ENCODE results near the gene SSBP4.

DNA sequence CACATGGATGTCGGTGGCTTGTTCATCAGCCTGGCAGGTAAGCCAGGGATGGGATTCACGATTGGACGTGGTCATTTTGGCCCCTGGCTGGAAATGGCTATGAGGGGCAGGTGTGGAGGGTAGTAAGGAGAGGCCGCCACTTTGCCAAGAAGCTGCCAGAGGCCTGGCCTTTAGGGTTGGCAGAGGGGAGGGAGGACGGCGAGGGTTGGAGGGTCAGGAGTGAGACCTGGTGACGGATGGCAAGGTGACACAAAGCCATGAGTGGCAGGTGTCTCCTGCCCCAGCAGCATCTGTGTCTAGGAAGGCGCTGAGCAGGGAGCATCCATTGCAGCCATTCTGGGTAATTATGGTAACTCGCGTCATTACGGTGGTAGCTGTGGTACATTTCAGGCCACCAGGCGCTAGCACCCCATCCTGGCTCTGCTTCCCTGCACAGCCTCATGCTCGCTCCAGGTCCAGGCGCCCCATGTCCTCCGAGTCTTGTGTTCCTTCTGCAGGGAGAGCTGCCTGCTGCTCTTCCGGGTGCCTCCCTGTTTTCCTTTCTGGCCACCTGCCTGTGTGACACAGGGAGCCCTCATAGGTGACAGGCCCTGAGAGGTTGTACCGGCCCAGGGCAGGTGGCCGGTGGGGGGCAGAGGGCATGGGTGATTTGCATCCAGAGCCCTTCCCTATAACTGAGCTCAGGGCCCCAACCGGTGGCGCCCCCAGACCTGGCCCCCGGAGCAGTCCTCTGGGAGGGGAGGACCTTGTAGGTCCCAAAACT lies 4.2 kb downstream of the SSBP4 start:
- TF ChIP-seq, protein P1, sequence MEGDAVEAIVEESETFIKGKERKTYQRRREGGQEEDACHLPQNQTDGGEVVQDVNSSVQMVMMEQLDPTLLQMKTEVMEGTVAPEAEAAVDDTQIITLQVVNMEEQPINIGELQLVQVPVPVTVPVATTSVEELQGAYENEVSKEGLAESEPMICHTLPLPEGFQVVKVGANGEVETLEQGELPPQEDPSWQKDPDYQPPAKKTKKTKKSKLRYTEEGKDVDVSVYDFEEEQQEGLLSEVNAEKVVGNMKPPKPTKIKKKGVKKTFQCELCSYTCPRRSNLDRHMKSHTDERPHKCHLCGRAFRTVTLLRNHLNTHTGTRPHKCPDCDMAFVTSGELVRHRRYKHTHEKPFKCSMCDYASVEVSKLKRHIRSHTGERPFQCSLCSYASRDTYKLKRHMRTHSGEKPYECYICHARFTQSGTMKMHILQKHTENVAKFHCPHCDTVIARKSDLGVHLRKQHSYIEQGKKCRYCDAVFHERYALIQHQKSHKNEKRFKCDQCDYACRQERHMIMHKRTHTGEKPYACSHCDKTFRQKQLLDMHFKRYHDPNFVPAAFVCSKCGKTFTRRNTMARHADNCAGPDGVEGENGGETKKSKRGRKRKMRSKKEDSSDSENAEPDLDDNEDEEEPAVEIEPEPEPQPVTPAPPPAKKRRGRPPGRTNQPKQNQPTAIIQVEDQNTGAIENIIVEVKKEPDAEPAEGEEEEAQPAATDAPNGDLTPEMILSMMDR (IDR thresholded peaks at IDR 0.05), result no peak
- no peak for TF ChIP-seq SMAD3 (CRISPR knock-in tag; IDR thresholded peaks at IDR 0.05; ENCODE audit: borderline replicate concordance)

Measured in WTC11 (cell line).